ENCODE measurements around the gene CENPT. TPM values are rescaled to one million over a fixed set of nuclear protein-coding genes. Genes with fewer than 3 reads are reported as not detected.

CENPT gene
- total RNA-seq, 1 experiment from 2014 or later: 42.8 TPM

GRCh38 chr16:67811899-67812298, 35.6 kb downstream of the CENPT start:
- DNase-seq (ENCODE audit: low spot score): no peak

- no peak for DNase-seq (ENCODE audit: low spot score)
Measured at GRCh38 chr16:67807148-67807682, 40.3 kb downstream of the CENPT start.

GRCh38 chr16:67806428-67807147, 40.9 kb downstream of the CENPT start, which contains the start of the genes RANBP10 and TSNAXIP1:
Gene RANBP10 (minus strand): TSS chr16:67806560. CDS start chr16:67806536, 24 bp downstream.
Gene TSNAXIP1 (plus strand): TSS chr16:67806889. CDS start chr16:67807150, 261 bp downstream.
- peak; percentile 99 for DNase-seq (ENCODE audit: low spot score)

DNA sequence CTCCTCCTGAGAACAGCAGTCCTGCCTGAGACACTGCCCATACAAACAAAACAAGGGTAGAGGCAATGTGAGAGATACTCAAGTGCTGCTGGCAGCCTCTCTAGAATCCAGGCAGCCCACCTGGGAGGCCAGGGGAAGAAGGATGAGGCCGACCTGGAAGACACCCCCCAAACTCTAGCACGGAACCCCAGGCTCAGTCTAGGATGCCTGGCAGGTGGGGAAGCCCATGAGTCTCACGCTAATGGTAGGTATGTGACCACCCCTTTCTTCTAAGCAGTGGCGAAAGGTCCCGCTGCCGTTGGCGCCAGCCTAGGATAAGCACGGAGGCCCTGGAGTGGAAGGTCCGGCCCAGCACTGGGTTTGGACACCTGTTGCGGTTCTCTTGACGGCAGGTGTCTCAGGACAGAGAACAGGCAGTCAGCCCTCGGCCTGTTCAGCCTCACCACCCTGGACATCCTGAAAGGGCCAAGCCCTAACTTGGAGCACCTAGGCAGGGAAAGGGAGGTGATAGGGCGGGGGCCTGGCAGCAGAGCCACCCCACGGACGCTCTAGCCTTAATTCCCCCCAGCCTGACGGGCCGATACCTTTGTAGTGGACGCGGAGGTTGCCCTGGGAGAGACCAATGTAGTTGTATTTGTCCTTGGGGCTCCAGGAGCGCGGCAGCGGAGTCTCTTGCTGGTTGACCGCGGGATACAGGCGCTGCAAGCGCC, 41.6 kb downstream of the CENPT start:
- DNase-seq (ENCODE audit: low spot score): peak; percentile 37

GRCh38 chr16:67804853-67805542, 42.5 kb downstream of the CENPT start:
- no peak for DNase-seq (ENCODE audit: low spot score)

GRCh38 chr16:67803894-67804293, 43.6 kb downstream of the CENPT start:
- DNase-seq (ENCODE audit: low spot score): no peak

DNA sequence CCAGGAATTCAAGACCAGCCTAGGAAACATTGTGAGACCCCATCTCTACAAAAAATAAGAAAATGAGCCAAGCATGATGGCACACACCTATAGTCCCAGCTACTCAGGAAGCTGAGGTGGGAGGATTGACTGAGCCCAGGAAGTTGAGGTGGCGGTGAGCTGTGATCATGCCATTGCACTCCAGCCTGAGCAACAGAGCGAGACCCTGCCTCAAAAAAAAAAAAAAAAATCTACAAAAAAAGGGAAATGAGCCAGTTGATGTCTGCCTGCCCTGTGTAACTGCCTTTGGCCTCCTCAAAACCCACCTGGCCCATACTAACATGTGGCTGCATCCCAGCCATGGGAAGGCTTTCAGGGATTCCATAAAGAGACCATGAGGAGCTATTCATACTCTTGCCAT, 45.6 kb downstream of the CENPT start:
- no peak for DNase-seq (ENCODE audit: low spot score)

DNA sequence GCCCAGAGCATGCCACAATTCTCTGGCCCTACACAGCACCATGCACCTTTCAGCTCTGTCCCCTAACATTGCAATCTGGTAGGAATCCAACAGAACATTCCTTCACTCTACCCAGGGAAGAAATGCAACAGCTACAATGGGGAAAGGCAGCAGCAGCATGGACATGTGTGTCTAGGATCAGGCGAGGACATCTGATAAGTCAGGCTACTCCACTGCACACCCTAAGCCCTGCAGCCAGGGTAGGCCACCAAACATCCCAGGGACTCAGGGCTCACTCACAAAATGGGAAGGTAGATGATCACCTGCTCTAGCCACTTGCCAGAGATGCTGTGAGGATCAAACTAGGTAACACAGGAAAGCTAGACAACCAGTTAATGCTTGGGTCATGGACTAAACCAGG, 46.3 kb downstream of the CENPT start:
- no peak for DNase-seq (ENCODE audit: low spot score)

DNA sequence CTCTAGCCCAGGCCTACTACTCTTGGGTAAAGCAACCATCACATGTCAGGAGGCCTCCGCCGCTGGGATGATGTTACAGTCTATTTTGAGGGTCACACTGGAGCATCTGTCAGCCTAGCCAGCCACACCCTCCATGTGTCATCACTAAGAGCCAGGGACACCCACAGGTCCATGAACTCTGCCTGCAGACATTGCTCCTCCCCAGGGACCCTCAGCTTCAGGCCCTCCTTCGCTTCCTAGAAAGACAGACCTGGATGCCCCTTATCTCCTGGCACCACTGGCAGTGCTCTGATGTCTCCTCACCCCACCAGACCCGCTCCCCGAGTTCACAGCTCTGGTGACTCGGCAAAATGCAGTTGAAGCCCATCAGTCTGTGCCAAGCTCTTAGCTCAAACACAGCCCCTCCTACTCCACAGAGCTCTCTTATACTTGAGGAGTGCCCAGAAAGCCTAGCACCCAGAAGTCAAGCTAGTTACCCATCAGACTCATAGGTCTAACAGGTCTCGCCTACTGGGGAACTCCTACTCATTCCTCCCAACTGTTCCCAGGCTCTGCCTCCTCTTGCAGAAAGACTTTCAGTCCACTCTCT, 47.1 kb downstream of the CENPT start:
- no peak for DNase-seq (ENCODE audit: low spot score)

GRCh38 chr16:67796099-67796718, 51.3 kb downstream of the CENPT start:
- DNase-seq (ENCODE audit: low spot score): no peak

GRCh38 chr16:67790071-67790470, 57.4 kb downstream of the CENPT start:
- no peak for DNase-seq (ENCODE audit: low spot score)

- no peak for DNase-seq (ENCODE audit: low spot score)
Measured at GRCh38 chr16:67786491-67786890, 61.0 kb downstream of the CENPT start.

- DNase-seq (ENCODE audit: low spot score): no peak
Measured at GRCh38 chr16:67783353-67783725, 64.2 kb downstream of the CENPT start.

DNA sequence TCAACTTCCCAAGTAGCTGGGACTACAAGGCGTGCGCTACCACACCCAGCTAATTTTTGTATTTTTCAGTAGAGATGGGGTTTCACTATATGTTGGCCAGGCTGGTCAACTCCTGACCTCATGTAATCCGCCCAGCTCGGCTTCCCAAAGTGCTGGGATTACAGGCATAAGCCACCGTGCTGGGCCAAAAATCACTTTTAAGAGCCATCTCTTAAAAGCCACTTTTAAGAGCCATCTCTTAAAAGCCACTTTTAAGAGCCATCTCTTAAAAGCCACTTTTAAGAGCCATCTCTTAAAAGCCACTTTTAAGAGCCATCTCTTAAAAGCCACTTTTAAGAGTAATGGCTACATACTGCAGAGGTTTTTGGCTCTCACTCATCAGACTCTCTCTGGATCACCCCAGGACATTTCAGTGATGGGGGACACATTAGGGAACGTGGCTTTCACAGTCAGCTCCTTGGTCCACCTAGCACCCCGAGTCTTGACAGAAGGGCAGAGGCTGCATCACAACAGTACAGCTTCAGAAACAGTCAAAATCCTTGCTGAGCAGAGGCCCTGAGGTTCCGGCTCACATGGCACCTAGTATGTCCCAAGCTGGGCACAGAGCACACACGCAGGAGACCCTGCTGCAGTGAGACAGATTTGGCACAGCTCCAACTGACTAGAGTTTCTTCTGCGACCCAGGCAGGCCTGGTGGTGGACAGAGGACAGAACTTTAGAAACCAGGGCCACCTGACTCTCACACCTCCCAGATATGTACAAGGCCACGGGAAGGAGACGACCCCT, 64.7 kb downstream of the CENPT start:
- no peak for DNase-seq (ENCODE audit: low spot score)

- DNase-seq (ENCODE audit: low spot score): no peak
Measured at GRCh38 chr16:67781565-67781921, 66.0 kb downstream of the CENPT start.

DNA sequence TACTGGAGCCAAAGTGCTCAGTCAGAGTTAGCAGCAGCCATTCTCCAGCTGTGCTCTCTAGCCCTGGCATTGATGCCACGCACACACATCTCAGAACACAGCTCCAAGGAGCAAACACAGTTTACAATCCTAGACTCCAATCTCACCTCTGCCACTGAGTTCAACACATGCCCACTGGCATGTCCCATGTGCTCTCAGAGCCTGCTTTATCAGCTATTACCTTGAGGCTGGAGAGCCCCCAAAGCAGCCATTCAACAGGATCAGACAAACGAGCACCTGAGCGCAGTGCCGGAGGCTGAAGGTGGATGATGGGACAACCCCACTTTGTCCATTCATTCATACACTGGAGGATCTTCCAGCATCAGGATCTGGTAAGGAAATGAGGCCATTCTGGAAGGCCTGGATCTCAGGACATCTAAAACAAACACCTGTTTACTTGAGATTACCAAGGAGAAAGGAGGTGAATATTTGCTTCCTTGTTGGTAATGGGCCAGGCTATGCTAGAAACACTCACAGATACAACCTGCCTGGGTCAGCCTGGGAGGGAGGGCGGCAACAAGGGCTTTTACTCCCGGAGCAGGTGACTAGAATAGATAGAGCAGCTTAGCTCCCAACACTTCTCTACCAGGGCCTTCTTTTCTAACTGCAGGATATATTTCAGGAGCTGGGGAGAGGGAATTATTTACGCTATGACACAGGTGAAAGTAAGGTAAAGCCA, 66.5 kb downstream of the CENPT start:
- no peak for DNase-seq (ENCODE audit: low spot score)

GRCh38 chr16:67779256-67780014, 68.1 kb downstream of the CENPT start:
- DNase-seq (ENCODE audit: low spot score): no peak

All from HT-29 (cell line).